HG03457 (cell line): ENCODE measurements around the gene AASDHPPT.

Experiments
- ATAC-seq: cut with Tn5 transposase; IDR thresholded peaks from one replicate; pipeline ENCODE4 v1.9.1; 2021; ENCODE audit warnings: moderate number of reproducible peaks; ENCODE audit not compliant: unreplicated experiment

AASDHPPT gene

GRCh38 chr11:106086135-106086534 is 8.7 kb downstream of the AASDHPPT start:
- no peak for ATAC-seq

- ATAC-seq = no peak
Observed at GRCh38 chr11:106086850-106087249, 9.4 kb downstream of the AASDHPPT start.

- no peak for ATAC-seq
Observed at GRCh38 chr11:106087815-106088435, 10.5 kb downstream of the AASDHPPT start.

- no peak for ATAC-seq
Observed at GRCh38 chr11:106088896-106089295, 11.4 kb downstream of the AASDHPPT start.

DNA sequence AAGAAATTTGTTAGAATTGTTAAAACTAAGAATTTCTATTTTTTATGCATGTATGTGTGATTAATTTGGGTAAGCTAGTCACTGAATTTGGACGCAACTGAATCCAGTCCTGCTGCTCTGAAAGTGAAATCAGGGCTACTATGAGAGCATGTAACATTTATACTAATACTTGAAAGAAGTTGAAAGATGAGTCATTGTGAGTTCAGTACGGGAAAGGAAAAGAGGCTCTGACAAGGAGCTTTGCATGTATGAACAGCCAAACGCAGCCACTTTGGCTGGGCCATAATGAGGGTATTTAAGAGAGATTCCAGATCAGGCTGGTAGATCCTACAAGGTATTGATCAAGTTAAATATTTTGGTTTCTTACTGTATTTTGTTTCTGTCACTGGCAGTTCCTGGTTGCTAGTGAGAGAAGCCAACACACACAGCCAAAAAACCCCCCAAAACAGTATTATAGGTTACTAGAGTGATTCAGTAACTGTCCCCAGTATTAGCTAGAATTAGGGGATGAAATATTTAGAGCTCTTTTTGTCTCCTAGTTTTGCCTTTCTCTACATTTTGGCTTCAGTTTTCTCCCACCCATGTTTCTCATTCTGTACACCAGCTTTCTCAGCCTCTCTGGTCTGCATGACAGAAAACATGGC is 14.1 kb downstream of the AASDHPPT start:
- peak; percentile 94 for ATAC-seq

- no peak for ATAC-seq
Observed at GRCh38 chr11:106092446-106092845, 15.0 kb downstream of the AASDHPPT start.

GRCh38 chr11:106098893-106099553 is 21.6 kb downstream of the AASDHPPT start:
- ATAC-seq = no peak

- ATAC-seq = no peak
Observed at GRCh38 chr11:106101370-106101769, 23.9 kb downstream of the AASDHPPT start.

DNA sequence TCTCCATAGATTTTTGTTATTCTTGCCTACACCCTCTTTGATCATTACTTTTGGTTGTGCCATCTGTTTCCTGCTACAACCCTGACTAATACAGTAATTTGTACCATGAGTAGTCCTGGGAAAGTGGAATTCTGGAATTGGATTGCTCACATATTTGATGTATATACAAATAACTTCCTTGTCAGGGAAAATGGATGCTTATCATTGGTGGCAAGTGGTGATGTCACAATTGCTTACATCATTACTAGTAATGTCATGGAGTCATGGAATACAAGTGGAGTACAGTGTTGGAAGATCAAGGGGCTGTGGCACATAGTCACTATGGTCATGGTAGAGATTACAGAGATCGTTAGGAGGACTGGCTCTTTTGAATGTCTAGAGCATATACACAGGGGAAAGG is 24.4 kb downstream of the AASDHPPT start:
- ATAC-seq = no peak

- no peak for ATAC-seq
Observed at GRCh38 chr11:106105986-106106385, 28.5 kb downstream of the AASDHPPT start.

DNA sequence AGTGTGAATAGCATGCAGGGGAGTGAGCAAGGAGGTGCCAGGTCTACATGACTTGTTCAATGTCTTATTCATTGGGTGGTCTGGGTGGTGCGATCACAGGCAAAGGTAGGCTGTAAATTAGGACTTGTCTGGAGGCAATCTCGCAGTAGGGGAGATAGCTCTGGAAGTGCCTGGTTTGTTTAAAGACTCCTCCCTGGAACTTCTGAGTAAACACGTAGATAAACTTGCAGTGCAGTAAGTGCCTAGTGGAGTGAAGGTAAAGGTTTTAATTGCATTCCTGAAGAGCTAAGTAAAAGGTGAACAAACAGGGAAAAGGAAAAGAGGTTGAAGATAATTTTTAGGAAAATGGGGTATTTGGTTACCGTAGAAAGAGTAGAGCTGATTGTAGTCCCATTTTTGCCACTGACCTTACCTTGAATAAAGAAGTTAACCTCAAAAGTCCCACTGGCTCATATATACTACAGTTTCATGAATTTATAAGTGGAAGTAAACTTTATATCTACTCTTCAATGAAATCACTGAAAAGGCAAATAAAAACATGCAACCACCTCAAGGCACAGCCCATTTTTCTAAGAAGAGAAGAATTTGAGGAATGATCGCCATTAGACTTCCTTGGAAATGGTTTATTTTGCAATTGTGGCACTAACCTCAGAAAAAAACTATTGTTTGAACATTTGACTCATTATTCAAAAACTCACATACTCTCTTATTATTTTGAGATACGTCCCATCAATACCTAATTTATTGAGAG is 44.3 kb downstream of the AASDHPPT start:
- ATAC-seq = no peak

GRCh38 chr11:106127604-106128003 is 50.1 kb downstream of the AASDHPPT start:
- no peak for ATAC-seq

- no peak for ATAC-seq
Observed at GRCh38 chr11:106128740-106129139, 51.3 kb downstream of the AASDHPPT start.

GRCh38 chr11:106131998-106132397 is 54.5 kb downstream of the AASDHPPT start:
- ATAC-seq = no peak

DNA sequence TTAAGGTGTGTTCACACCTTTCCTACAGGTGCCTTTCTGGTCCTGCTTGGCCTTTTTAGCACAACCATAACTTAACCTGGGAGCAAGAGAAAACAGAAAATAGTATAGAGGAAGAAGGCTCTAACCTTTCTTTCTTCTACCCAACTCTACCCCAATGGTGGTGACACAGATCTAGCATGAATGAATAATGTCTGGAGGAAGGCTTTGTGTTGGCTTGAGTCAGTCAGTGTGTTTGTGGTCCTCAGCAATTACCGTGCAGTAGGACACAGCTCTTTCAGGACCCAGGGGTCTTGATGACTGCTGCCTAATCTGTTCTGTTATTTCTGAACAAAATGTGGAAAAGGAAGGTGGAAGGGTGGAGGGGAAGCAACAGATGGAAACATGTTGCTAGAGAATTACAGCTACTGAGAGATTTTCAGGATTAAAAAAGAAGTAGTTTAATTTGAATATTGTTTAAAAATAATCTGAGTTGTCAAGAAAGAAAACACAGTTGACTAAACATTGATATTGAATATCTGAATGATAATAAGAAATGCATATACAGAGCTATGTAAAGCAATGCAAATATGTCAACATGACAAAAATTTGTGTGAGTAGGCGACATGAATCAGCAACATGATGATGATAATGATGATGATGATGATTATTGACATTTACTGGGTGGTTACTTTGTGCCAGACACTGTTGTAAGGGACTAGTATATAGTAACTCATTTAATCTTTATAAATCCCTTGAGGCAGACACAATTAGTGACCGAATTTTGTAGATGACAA is 55.3 kb downstream of the AASDHPPT start:
- no peak for ATAC-seq

DNA sequence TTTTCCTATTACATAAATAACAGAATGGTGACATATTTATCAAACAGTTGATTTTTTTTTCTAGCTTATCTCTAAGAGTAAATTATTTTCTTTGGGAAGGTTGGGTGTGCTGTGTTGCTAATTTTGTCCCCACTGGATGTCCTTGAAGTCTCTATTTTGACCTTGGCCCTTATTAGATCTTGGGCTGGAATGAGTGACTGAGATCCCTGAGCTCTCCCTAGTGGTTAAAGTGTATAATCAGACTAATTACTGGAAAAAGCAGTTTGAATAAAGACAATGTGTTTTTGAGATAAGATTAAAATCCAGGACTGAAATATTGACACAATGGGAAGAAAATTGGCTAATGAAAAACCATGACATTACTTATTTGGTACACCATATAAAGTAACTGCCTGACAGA is 56.1 kb downstream of the AASDHPPT start:
- no peak for ATAC-seq

DNA sequence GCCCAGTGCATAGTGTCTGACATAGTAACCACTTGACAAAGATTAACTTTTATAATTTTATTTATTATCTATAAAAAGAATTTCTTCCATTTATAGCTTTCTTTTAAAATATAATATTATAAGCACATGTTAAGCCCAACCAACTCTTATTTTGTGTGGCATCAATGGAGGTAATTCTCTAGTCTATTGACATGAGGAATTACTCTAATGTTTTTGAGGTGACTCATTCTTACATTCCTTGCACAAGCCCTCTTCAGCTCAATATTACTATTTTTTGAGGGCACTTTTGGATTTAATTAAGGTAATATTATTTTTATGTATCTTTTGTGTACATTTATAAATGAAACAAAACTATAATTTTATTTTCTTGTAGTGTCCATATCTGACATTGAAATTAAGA is 59.6 kb downstream of the AASDHPPT start:
- no peak for ATAC-seq

DNA sequence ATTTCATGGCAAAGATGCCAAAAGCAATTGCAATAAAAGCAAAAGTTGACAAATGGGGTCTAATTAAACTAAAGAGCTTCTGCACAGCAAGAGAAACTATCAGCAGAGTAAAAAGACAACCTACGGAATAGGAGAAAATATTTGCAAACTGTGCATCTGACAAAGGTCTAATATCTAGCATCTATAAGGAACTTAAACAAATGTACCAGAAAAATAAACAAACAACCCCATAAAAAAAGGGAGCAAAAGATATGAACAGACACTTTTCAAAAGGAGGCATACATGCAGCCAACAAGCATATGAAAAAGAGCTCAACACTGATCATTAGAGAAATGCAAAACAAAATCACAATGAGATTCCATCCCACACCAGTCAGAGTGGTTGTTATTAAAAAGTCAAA is 60.3 kb downstream of the AASDHPPT start:
- ATAC-seq = no peak
